ENCODE measurements around the gene RNASET2. TPM values are rescaled to one million over a fixed set of nuclear protein-coding genes. Genes with fewer than 3 reads are reported as not detected.

The RNASET2 gene
- polyA plus RNA-seq, 1 donor from 2014 or later, result 73.9 TPM

GRCh38 chr6:166976636-166977035 is 20.3 kb upstream of the RNASET2 start:
- no peaks in the 10 kb centered on the region for H3K9me3 ChIP-seq (ENCODE audit: low read length)
- no peaks in the 10 kb centered on the region for H3K9me2 ChIP-seq (ENCODE audit: insufficient read depth, low read length)
- no peaks in the 10 kb centered on the region for H3K27me3 ChIP-seq (ENCODE audit: insufficient read depth, low read depth, low read length)
- H3F3A ChIP-seq (ENCODE audit: insufficient read depth, low read length, poor library complexity, severe bottlenecking), result no peaks in the 10 kb centered on the region
- H3K36me3 ChIP-seq (ENCODE audit: insufficient read depth, low read length), result no peaks in the 10 kb centered on the region
- no peaks in the 10 kb centered on the region for H3K79me2 ChIP-seq (replicated peaks; ENCODE audit: insufficient read depth, low read length)
- no peak for TF ChIP-seq POLR2AphosphoS5 (IDR thresholded peaks at IDR 0.05)
- no peak for TF ChIP-seq MXI1 (conservative IDR thresholded peaks at IDR 0.05; ENCODE audit: poor library complexity, severe bottlenecking)
- TF ChIP-seq CTCF (IDR thresholded peaks at IDR 0.05; ENCODE audit: poor library complexity, severe bottlenecking), result no peak
- no peak for TF ChIP-seq REST (IDR thresholded peaks at IDR 0.05; ENCODE audit: borderline replicate concordance)
- TF ChIP-seq TAF1 (IDR thresholded peaks at IDR 0.05; ENCODE audit: low read depth), result no peak
- H2AFZ ChIP-seq (ENCODE audit: low read depth, low read length), result no peak overlapping the region
- no peaks in the 10 kb centered on the region for H4K20me1 ChIP-seq (ENCODE audit: insufficient read depth)
- H3K4me2 ChIP-seq (ENCODE audit: low read length), result no peak overlapping the region
- H3K4me3 ChIP-seq (ENCODE audit: low read length), result no peak overlapping the region
- no peak overlapping the region for H3K27ac ChIP-seq (ENCODE audit: low read length)
- no peak overlapping the region for H3K9ac ChIP-seq (ENCODE audit: low read length)

GRCh38 chr6:166972101-166972500 is 15.8 kb upstream of the RNASET2 start:
- H3K9me2 ChIP-seq (ENCODE audit: insufficient read depth, low read length), result no peaks in the 10 kb centered on the region
- H3K4me2 ChIP-seq (ENCODE audit: low read length), result no peak overlapping the region
- H3K9me3 ChIP-seq (ENCODE audit: low read length), result no peaks in the 10 kb centered on the region
- H3K79me2 ChIP-seq (replicated peaks; ENCODE audit: insufficient read depth, low read length), result no peaks in the 10 kb centered on the region
- H3K36me3 ChIP-seq (ENCODE audit: insufficient read depth, low read length), result no peaks in the 10 kb centered on the region
- TF ChIP-seq TAF1 (IDR thresholded peaks at IDR 0.05; ENCODE audit: low read depth) (no peak), REST (IDR thresholded peaks at IDR 0.05; ENCODE audit: borderline replicate concordance) (no peak), EP300 (conservative IDR thresholded peaks at IDR 0.05; ENCODE audit: poor library complexity, severe bottlenecking) (no peak), POLR2AphosphoS5 (IDR thresholded peaks at IDR 0.05) (no peak), CTCF (IDR thresholded peaks at IDR 0.05; ENCODE audit: poor library complexity, severe bottlenecking) (no peak), EZH2 (IDR thresholded peaks at IDR 0.05; ENCODE audit: borderline replicate concordance, insufficient read depth, low read length, poor library complexity, severe bottlenecking) (no peak), MXI1 (conservative IDR thresholded peaks at IDR 0.05; ENCODE audit: poor library complexity, severe bottlenecking) (no peak), RAD21 (conservative IDR thresholded peaks at IDR 0.05) (no peak), SMC3 (conservative IDR thresholded peaks at IDR 0.05; ENCODE audit: poor library complexity) (no peak)
- H2AFZ ChIP-seq (ENCODE audit: low read depth, low read length), result no peak overlapping the region
- H3K27me3 ChIP-seq (ENCODE audit: insufficient read depth, low read depth, low read length), result no peaks in the 10 kb centered on the region
- no peaks in the 10 kb centered on the region for H3F3A ChIP-seq (ENCODE audit: insufficient read depth, low read length, poor library complexity, severe bottlenecking)
- H3K9ac ChIP-seq (ENCODE audit: low read length), result no peak overlapping the region
- no peak overlapping the region for H3K27ac ChIP-seq (ENCODE audit: low read length)
- no peak overlapping the region for H3K4me3 ChIP-seq (ENCODE audit: low read length)
- H4K20me1 ChIP-seq (ENCODE audit: insufficient read depth), result no peaks in the 10 kb centered on the region

All from neural cell (in vitro differentiated cells).